SK-N-SH treated with all-trans-retinoic acid at 6 μM for 48 hours (cell line): ENCODE data around the gene ATP6V0B.

ENCODE experiments used
- ATAC-seq: fragments of 200-7000 bp; cut with Tn5 transposase; 3 replicates; pipeline ENCODE4 v1.9.1; 2020; ENCODE audit warnings: mild to moderate bottlenecking, moderate library complexity
- ARNTL ChIP-seq: fragments of 450-650 bp; formaldehyde crosslinking; IDR thresholded peaks from 2 replicates; pipeline ENCODE4 v1.5.0; 2020; ENCODE audit warnings: low read depth, mild to moderate bottlenecking, moderate library complexity, borderline replicate concordance
- BACH2 ChIP-seq: fragments of 250-450 bp; sonication (Bioruptor Pico); IDR thresholded peaks from 2 replicates; pipeline ENCODE4 v1.9.0; 2021; ENCODE audit warnings: mild to moderate bottlenecking, borderline replicate concordance
- CSDC2 ChIP-seq: fragments of 250-450 bp; sonication (Bioruptor Pico); IDR thresholded peaks from 2 replicates; pipeline ENCODE4 v1.5.0; 2020; ENCODE audit warnings: mild to moderate bottlenecking, moderate library complexity
- GLIS3 ChIP-seq: fragments of 250-450 bp; sonication (Bioruptor Pico); IDR thresholded peaks from 2 replicates; pipeline ENCODE4 v1.5.0; 2020; ENCODE audit warnings: mild to moderate bottlenecking, moderate library complexity
- ISL1 ChIP-seq: fragments of 250-450 bp; sonication (Bioruptor Pico); IDR thresholded peaks from 2 replicates; pipeline ENCODE4 v2.1.2; 2022; ENCODE audit warnings: mild to moderate bottlenecking, moderate library complexity
- OSR1 ChIP-seq: fragments of 250-450 bp; sonication (Bioruptor Pico); IDR thresholded peaks from 2 replicates; pipeline ENCODE4 v1.8.0; 2022; ENCODE audit warnings: moderate library complexity, mild to moderate bottlenecking, inconsistent platforms
- PPARA ChIP-seq: fragments of 250-450 bp; sonication (Bioruptor Pico); IDR thresholded peaks from 2 replicates; pipeline ENCODE4 v1.5.0; 2020; ENCODE audit warnings: mild to moderate bottlenecking, borderline replicate concordance
- SNAI2 ChIP-seq: fragments of 250-450 bp; sonication (Bioruptor Pico); IDR thresholded peaks from 2 replicates; pipeline ENCODE4 v1.5.0; 2020; ENCODE audit warnings: mild to moderate bottlenecking, moderate library complexity
- ZFP3 ChIP-seq: fragments of 250-450 bp; sonication (Bioruptor Pico); IDR thresholded peaks from 2 replicates; pipeline ENCODE4 v1.5.0; 2020; ENCODE audit warnings: mild to moderate bottlenecking, moderate library complexity
- ZFP30 ChIP-seq: fragments of 450-650 bp; formaldehyde crosslinking; IDR thresholded peaks from 2 replicates; pipeline ENCODE4 v1.5.0; 2022; ENCODE audit warnings: mild to moderate bottlenecking, moderate library complexity
- ZNF565 ChIP-seq: fragments of 450-650 bp; formaldehyde crosslinking; conservative IDR thresholded peaks from 2 replicates; pipeline ENCODE4 v1.5.0; 2020; ENCODE audit warnings: low read depth, mild to moderate bottlenecking, moderate library complexity
- ZNF70 ChIP-seq: fragments of 450-650 bp; formaldehyde crosslinking; IDR thresholded peaks from 2 replicates; pipeline ENCODE4 v1.5.0; 2020; ENCODE audit warnings: mild to moderate bottlenecking, moderate library complexity
- TF ChIP-seq, protein P1 (sequence below): fragments of 250-450 bp; sonication (Bioruptor Pico); IDR thresholded peaks from 2 replicates; pipeline ENCODE4 v1.8.0; 2020; ENCODE audit warnings: mild to moderate bottlenecking, moderate library complexity, borderline replicate concordance
- TF ChIP-seq, protein P2 (sequence below): fragments of 250-450 bp; sonication (Bioruptor Pico); IDR thresholded peaks from 2 replicates; pipeline ENCODE4 v1.5.1; 2021; ENCODE audit warnings: mild to moderate bottlenecking, moderate library complexity
- TF ChIP-seq, protein P3 (sequence below): fragments of 250-450 bp; sonication (Bioruptor Pico); IDR thresholded peaks from 2 replicates; pipeline ENCODE4 v1.5.0; 2020; ENCODE audit warnings: mild to moderate bottlenecking, moderate library complexity

Gene ATP6V0B

DNA sequence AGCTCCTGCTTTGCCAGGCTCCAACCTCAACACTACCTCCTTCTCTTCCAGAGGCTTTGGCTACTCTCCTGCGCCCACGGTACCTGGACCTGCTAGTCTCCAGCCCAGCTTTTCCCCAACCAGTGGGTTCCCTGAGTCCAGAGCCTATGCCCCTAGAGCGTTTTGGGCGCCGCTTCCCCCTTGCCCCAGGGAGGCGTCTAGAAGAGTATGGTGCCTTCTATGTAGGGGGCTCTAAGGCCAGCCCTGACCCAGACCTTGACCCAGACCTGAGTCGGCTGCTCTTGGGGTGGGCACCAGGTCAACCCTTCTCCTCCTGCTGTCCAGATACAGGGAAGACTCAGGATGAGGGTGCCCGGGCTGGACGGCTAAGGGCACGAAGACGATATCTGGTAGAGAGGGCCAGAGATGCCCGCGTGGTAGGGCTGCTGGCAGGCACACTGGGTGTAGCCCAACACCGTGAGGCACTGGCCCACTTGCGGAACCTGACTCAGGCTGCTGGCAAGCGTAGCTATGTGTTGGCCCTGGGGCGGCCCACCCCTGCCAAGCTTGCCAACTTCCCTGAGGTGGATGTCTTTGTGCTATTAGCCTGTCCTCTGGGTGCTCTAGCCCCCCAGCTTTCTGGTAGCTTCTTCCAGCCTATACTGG lies 3.3 kb upstream of the ATP6V0B start:
- ATAC-seq: no peak
- no peak for TF ChIP-seq ARNTL (CRISPR knock-in tag)
- TF ChIP-seq, protein P1, sequence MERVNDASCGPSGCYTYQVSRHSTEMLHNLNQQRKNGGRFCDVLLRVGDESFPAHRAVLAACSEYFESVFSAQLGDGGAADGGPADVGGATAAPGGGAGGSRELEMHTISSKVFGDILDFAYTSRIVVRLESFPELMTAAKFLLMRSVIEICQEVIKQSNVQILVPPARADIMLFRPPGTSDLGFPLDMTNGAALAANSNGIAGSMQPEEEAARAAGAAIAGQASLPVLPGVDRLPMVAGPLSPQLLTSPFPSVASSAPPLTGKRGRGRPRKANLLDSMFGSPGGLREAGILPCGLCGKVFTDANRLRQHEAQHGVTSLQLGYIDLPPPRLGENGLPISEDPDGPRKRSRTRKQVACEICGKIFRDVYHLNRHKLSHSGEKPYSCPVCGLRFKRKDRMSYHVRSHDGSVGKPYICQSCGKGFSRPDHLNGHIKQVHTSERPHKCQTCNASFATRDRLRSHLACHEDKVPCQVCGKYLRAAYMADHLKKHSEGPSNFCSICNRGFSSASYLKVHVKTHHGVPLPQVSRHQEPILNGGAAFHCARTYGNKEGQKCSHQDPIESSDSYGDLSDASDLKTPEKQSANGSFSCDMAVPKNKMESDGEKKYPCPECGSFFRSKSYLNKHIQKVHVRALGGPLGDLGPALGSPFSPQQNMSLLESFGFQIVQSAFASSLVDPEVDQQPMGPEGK (CRISPR knock-in tag): no peak
- TF ChIP-seq, all 23 proteins: peak for 0

DNA sequence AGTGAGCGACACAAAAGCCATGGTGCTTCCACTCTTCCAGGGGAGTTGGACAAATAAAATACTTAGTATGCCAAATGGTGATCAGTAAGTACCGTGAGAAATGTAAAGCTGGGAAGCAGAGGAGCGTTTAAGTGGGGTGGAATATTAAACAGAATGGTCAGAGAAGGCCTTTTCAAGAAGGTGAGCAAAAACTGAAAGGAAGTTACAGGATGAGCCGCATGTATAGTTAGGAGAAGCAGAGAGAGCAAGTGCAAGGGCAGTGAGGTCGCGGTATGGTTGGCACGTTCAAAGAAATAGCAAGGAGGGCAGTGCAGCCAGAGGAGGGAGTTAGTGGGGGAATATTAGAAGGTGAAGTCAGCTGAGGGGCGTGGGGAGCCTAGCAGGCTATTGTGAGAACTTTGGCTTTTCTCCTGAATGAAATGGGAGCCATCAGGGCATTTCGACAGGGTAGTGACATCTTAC lies 748 bp upstream of the ATP6V0B start:
- peak; percentile 0; the same call in 2 of the 3 replicates for ATAC-seq
- TF ChIP-seq, protein P1 (CRISPR knock-in tag): no peak
- no peak for TF ChIP-seq ISL1 (CRISPR knock-in tag)
- TF ChIP-seq ZNF70 (CRISPR knock-in tag): no peak
- no peak for TF ChIP-seq SNAI2 (CRISPR knock-in tag)
- TF ChIP-seq ZFP30 (CRISPR knock-in tag): no peak
- TF ChIP-seq, protein P2, sequence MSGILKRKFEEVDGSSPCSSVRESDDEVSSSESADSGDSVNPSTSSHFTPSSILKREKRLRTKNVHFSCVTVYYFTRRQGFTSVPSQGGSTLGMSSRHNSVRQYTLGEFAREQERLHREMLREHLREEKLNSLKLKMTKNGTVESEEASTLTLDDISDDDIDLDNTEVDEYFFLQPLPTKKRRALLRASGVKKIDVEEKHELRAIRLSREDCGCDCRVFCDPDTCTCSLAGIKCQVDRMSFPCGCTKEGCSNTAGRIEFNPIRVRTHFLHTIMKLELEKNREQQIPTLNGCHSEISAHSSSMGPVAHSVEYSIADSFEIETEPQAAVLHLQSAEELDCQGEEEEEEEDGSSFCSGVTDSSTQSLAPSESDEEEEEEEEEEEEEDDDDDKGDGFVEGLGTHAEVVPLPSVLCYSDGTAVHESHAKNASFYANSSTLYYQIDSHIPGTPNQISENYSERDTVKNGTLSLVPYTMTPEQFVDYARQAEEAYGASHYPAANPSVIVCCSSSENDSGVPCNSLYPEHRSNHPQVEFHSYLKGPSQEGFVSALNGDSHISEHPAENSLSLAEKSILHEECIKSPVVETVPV (CRISPR knock-in tag): no peak
- TF ChIP-seq, protein P3, sequence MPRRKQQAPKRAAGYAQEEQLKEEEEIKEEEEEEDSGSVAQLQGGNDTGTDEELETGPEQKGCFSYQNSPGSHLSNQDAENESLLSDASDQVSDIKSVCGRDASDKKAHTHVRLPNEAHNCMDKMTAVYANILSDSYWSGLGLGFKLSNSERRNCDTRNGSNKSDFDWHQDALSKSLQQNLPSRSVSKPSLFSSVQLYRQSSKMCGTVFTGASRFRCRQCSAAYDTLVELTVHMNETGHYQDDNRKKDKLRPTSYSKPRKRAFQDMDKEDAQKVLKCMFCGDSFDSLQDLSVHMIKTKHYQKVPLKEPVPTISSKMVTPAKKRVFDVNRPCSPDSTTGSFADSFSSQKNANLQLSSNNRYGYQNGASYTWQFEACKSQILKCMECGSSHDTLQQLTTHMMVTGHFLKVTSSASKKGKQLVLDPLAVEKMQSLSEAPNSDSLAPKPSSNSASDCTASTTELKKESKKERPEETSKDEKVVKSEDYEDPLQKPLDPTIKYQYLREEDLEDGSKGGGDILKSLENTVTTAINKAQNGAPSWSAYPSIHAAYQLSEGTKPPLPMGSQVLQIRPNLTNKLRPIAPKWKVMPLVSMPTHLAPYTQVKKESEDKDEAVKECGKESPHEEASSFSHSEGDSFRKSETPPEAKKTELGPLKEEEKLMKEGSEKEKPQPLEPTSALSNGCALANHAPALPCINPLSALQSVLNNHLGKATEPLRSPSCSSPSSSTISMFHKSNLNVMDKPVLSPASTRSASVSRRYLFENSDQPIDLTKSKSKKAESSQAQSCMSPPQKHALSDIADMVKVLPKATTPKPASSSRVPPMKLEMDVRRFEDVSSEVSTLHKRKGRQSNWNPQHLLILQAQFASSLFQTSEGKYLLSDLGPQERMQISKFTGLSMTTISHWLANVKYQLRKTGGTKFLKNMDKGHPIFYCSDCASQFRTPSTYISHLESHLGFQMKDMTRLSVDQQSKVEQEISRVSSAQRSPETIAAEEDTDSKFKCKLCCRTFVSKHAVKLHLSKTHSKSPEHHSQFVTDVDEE: no peak
- no peak for TF ChIP-seq PPARA (CRISPR knock-in tag)

DNA sequence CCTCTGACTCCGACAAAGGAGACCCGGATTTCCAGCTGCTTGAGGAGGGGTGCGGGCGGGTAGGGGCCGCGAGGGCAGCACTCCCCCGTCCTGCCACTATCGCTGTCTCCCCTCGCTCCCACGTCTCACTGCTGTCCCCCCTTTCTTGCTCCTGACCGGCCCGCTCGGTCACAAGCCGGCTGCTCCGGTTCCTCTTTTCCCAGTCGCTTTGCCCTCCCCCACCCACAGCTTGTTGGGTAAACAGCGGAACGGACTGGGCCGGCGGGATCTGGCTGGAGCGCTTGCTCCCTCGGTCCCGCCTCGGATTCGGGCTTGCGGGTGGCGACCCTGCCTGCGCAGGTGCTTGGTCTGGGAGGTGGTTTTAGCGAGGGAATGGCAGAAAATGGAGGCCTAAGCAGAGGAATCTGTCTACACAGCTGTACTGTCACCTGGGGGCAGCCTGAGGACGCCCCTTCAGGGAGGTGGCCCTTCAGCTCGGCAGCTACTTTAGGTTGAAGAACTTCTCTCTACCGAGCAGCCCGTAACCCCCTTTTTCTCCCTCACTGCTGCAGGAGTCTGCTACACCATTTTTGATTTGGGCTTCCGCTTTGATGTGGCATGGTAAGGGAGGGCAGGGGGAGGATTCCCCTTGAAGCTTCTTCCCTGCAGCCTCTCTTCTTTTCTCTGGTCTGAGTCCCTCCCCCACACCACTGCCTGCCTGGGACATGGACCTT lies 645 bp downstream of the ATP6V0B start:
- TF ChIP-seq ZNF565 (CRISPR knock-in tag) (no peak), OSR1 (no peak), BACH2 (CRISPR knock-in tag) (no peak), GLIS3 (CRISPR knock-in tag) (no peak), ARNTL (CRISPR knock-in tag) (no peak)
- TF ChIP-seq, protein P1 (CRISPR knock-in tag): no peak
- ATAC-seq: peak; percentile 15

DNA sequence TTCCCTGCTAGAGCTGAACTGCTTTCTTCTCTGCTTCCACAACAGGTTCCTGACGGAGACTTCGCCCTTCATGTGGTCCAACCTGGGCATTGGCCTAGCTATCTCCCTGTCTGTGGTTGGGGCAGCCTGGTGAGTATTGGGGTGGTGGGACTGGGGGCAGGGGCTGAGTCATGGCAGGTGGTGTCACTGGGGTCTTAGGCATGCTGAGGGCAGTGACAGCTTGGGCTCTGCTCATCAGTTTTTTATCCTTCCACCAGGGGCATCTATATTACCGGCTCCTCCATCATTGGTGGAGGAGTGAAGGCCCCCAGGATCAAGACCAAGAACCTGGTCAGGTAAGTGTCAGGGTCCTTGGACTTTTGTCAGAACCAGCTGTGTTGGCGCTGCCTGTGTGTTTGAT lies 1.3 kb downstream of the ATP6V0B start:
- TF ChIP-seq GLIS3 (CRISPR knock-in tag): no peak
- no peak for TF ChIP-seq ZFP3 (CRISPR knock-in tag)
- TF ChIP-seq SNAI2 (CRISPR knock-in tag): no peak
- no peak for TF ChIP-seq CSDC2
- TF ChIP-seq ZNF70 (CRISPR knock-in tag): no peak
- TF ChIP-seq PPARA (CRISPR knock-in tag): no peak
- TF ChIP-seq, protein P1 (CRISPR knock-in tag): no peak
- TF ChIP-seq, all 23 proteins: peak for 0
- ATAC-seq: no peak
